Smooth muscle cell (in vitro differentiated cells): ENCODE results near the gene MYO1C. TPM values are rescaled to one million over a fixed set of nuclear protein-coding genes. Genes with fewer than 3 reads are reported as not detected.

Experiments used
- DNase-seq: peaks from one replicate; lab custom pipeline; 2025; ENCODE audit not compliant: unreplicated experiment; lab: John Stamatoyannopoulos, UW
- H2AFZ ChIP-seq: fragments of 200-600 bp; sonication (generic); 2 replicates; pipeline ENCODE4 v1.6.0; 2016; ENCODE audit warnings: antibody characterized with exemption, low read depth, mild to moderate bottlenecking
- H3F3A ChIP-seq: fragments of 200-600 bp; sonication (generic); 2 replicates; pipeline ENCODE4 v1.6.0; 2017; ENCODE audit warnings: antibody characterized with exemption, low read depth
- H3K27ac ChIP-seq: fragments of 200-600 bp; sonication (generic); 2 replicates; pipeline ENCODE4 v1.5.1; 2016; ENCODE audit warnings: low read depth, mild to moderate bottlenecking
- H3K27me3 ChIP-seq: fragments of 200-600 bp; sonication (generic); 2 replicates; pipeline ENCODE4 v1.6.1; 2016; ENCODE audit warnings: low read depth, mild to moderate bottlenecking
- H3K36me3 ChIP-seq: fragments of 200-600 bp; sonication (generic); 2 replicates; pipeline ENCODE4 v1.5.1; 2016; ENCODE audit warnings: low read depth
- H3K4me1 ChIP-seq: fragments of 200-600 bp; sonication (generic); 2 replicates; pipeline ENCODE4 v1.5.1; 2016; ENCODE audit warnings: low read depth
- H3K4me2 ChIP-seq: fragments of 200-600 bp; sonication (generic); 2 replicates; pipeline ENCODE4 v1.6.0; 2016; ENCODE audit warnings: mild to moderate bottlenecking
- H3K4me3 ChIP-seq: fragments of 200-600 bp; sonication (generic); 2 replicates; pipeline ENCODE4 v1.5.1; 2016; ENCODE audit warnings: mild to moderate bottlenecking
- H3K79me2 ChIP-seq: fragments of 200-600 bp; sonication (generic); 2 replicates; pipeline ENCODE4 v1.6.0; 2016; ENCODE audit warnings: low read depth, mild to moderate bottlenecking
- H3K9ac ChIP-seq: fragments of 200-600 bp; sonication (generic); 2 replicates; pipeline ENCODE4 v1.6.0; 2016; ENCODE audit warnings: low read depth
- H3K9me3 ChIP-seq: fragments of 200-600 bp; sonication (generic); replicated peaks from 2 replicates; pipeline ENCODE4 v1.5.1; 2016; ENCODE audit warnings: low read depth
- H4K20me1 ChIP-seq: fragments of 200-600 bp; sonication (generic); 2 replicates; pipeline ENCODE4 v1.6.0; 2016; ENCODE audit warnings: low read depth
- WGBS: methylation state at CpG from one replicate; pipeline ENCODE4 v1.1.7; 2016; ENCODE audit warnings: low lambda C conversion rate; 5-methylcytosine and 5-hydroxymethylcytosine counted together
- polyA plus RNA-seq: library from polyadenylated mRNA; unstranded; fragments of >200 nt; fragmentation: Nextera tagmentation; extraction: Ambion mirVana; gene quantifications from 2 replicates; pipeline ENCODE4 v1.2.1, GENCODE V29; 2016
- total RNA-seq: library from RNA; depleted of rRNA; stranded (reverse); fragments of >200 nt; gene quantifications from 2 replicates; pipeline ENCODE4 v1.2.3, GENCODE V29; 2014
- TF ChIP-seq, protein P1 (sequence below): fragments of 200-600 bp; sonication (generic); IDR thresholded peaks from 2 replicates; pipeline ENCODE4 v1.5.1; 2017; ENCODE audit warnings: borderline replicate concordance, mild to moderate bottlenecking, antibody characterized with exemption; ENCODE audit not compliant: insufficient read depth, poor library complexity, severe bottlenecking

Gene MYO1C
- total and polyA plus RNA-seq, 2 experiments from 2014 or later, result 80.4 to 81.5 TPM

DNA sequence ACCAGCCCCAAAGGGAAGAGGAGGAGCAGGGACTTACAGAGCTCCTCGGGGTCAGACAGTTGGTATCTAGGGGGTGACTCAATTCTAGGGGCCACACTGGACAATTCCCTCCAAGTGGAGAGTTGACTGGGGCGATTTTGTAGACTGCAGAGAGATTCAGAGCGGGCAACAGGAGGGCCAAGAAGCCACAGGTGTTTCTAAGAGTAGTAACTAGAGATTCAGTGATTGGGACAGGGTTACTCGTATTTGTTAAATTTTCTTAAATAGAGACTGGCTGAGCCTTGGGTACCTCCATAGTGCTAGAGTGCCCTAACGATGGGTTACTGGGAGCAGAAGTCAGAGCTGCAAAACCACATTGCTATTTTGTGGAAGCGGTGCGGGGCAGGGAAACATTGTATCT lies 27.2 kb upstream of the MYO1C start:
- DNase-seq, result no peak
- Histone ChIP-seq H4K20me1 (no peaks in the 10 kb centered on the region), H3F3A (peaks cover 7% of the 10 kb centered on the region), H3K36me3 (no peaks in the 10 kb centered on the region), H3K4me2 (no peak overlapping the region), H3K27ac (no peak overlapping the region), H3K9ac (no peak overlapping the region), H3K27me3 (no peaks in the 10 kb centered on the region), H2AFZ (no peak overlapping the region), H3K9me3 (no peaks in the 10 kb centered on the region), H3K4me3 (no peak overlapping the region), H3K4me1 (peaks cover 14% of the 10 kb centered on the region), H3K79me2 (peaks cover 14% of the 10 kb centered on the region)
- TF ChIP-seq, protein P1, sequence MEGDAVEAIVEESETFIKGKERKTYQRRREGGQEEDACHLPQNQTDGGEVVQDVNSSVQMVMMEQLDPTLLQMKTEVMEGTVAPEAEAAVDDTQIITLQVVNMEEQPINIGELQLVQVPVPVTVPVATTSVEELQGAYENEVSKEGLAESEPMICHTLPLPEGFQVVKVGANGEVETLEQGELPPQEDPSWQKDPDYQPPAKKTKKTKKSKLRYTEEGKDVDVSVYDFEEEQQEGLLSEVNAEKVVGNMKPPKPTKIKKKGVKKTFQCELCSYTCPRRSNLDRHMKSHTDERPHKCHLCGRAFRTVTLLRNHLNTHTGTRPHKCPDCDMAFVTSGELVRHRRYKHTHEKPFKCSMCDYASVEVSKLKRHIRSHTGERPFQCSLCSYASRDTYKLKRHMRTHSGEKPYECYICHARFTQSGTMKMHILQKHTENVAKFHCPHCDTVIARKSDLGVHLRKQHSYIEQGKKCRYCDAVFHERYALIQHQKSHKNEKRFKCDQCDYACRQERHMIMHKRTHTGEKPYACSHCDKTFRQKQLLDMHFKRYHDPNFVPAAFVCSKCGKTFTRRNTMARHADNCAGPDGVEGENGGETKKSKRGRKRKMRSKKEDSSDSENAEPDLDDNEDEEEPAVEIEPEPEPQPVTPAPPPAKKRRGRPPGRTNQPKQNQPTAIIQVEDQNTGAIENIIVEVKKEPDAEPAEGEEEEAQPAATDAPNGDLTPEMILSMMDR, result no peak
- 92% methylated on average over 7 of the region's 7 CpGs for WGBS

DNA sequence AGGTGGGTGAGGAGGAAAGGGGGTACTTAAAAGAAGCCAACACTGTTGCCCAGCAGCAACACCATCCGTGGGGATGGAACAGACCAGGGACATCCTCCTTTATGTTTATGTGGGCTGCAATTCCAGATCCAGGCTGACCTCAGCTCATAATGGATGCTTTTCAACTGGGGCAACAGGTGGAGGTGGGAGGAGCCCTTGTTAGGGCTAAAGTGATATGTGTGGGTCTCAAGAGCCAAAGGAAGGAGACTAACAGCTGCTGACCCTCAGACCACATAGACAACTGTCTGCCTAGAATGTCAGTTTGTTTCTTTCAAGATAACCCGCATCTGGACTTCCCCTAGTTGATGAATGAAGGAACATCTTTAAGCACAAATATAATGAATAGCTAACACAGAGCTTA lies 25.9 kb upstream of the MYO1C start:
- H3K4me2 ChIP-seq, result no peak overlapping the region
- H3K27me3 ChIP-seq, result no peaks in the 10 kb centered on the region
- H3K79me2 ChIP-seq, result peaks cover 19% of the 10 kb centered on the region
- WGBS, result 93% methylated on average over 2 of the region's 2 CpGs
- peaks cover 7% of the 10 kb centered on the region for H3F3A ChIP-seq
- peaks cover 14% of the 10 kb centered on the region for H3K4me1 ChIP-seq
- H3K27ac ChIP-seq, result no peak overlapping the region
- no peak for DNase-seq
- TF ChIP-seq, protein P1, result no peak
- no peak overlapping the region for H3K4me3 ChIP-seq
- no peaks in the 10 kb centered on the region for H4K20me1 ChIP-seq
- H2AFZ ChIP-seq, result no peak overlapping the region
- no peaks in the 10 kb centered on the region for H3K9me3 ChIP-seq
- H3K36me3 ChIP-seq, result no peaks in the 10 kb centered on the region
- no peak overlapping the region for H3K9ac ChIP-seq

DNA sequence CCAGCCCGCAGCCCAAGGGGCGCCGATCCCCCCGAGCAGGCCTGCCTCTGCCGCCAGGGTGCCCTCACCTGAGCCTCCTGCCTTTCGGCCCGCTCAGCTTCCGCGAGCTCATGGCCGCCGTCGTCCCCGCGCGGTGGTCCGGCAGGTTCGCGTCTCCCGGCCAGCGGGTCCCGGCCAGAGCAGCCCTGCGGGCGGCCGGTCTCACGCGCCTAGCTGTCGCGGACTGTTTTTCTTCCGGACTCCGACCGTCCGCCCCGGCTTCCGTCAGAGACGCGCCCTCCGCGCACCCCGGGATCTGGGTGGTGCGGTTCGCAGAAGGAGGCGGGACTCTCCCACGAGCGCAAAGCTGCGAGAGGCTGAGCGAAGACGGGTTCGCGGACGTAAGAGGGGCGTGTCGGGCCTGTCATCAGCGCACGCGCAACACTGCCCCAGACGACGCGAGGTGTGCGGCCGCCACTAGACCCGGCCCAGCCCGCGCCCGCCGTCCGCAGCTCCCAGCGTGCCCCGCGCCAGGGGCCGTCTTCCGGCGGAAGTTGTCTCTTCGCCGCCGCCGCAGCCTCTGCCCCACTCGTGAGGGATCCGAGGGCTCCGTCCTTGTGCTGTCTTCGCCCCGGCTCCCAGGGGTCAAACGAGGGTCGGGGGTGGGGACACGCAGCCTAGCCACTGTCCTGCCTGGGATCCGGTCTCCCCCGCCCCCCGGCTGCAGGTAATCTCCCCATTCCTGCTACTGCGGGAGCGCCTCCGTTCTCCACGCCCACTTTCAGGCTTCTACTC lies 24.1 kb upstream of the MYO1C start, which contains the start of gene INPP5K:
Gene INPP5K, minus strand, starts transcription at position 225 of the 774 bp plus-strand sequence. Its CDS starts 113 bp downstream, at position 112.
- peaks cover 19% of the 10 kb centered on the region for H3K79me2 ChIP-seq
- DNase-seq, result peak; percentile 87
- peaks cover 7% of the 10 kb centered on the region for H3F3A ChIP-seq
- peak within 1 kb of the TSS; percentile 88 for H3K27ac ChIP-seq
- H2AFZ ChIP-seq, result peak within 1 kb of the TSS; percentile 95
- TF ChIP-seq, protein P1, result no peak
- H3K9me3 ChIP-seq, result no peaks in the 10 kb centered on the region
- WGBS, result 2% methylated on average over 69 of the region's 91 CpGs
- H4K20me1 ChIP-seq, result no peaks in the 10 kb centered on the region
- peak within 1 kb of the TSS; percentile 95 for H3K4me3 ChIP-seq
- peak within 1 kb of the TSS; percentile 95 for H3K9ac ChIP-seq
- no peaks in the 10 kb centered on the region for H3K27me3 ChIP-seq
- H3K4me1 ChIP-seq, result peaks cover 18% of the 10 kb centered on the region
- H3K4me2 ChIP-seq, result peak within 1 kb of the TSS; percentile 95
- no peaks in the 10 kb centered on the region for H3K36me3 ChIP-seq
